ENCODE results near the gene SLC7A6. TPM values are rescaled to one million over a fixed set of nuclear protein-coding genes. Genes with fewer than 3 reads are reported as not detected.

The SLC7A6 gene
- total RNA-seq, 1 donor from 2014 or later = 20.8 TPM

GRCh38 chr16:68228652-68229051 is 35.7 kb upstream of the SLC7A6 start:
- TF ChIP-seq CTCF (IDR thresholded peaks at IDR 0.05; ENCODE audit: unreplicated experiment) = no peak
- DNase-seq (ENCODE audit: low spot score) = no peak
- Mint-ChIP-seq H3K4me3 (ENCODE audit: unreplicated experiment) (no peak overlapping the region), H3K27me3 (ENCODE audit: unreplicated experiment) (peaks cover 17% of the 10 kb centered on the region), H3K36me3 (ENCODE audit: low read depth, unreplicated experiment) (no peaks in the 10 kb centered on the region), H3K9me3 (ENCODE audit: unreplicated experiment) (no peaks in the 10 kb centered on the region), H3K4me1 (ENCODE audit: unreplicated experiment) (peaks cover 5% of the 10 kb centered on the region), H3K27ac (ENCODE audit: unreplicated experiment) (no peak overlapping the region)

- Mint-ChIP-seq H3K27ac (ENCODE audit: unreplicated experiment) (no peak overlapping the region), H3K27me3 (ENCODE audit: unreplicated experiment) (peaks cover 18% of the 10 kb centered on the region), H3K4me1 (ENCODE audit: unreplicated experiment) (peaks cover 6% of the 10 kb centered on the region), H3K36me3 (ENCODE audit: low read depth, unreplicated experiment) (no peaks in the 10 kb centered on the region), H3K9me3 (ENCODE audit: unreplicated experiment) (no peaks in the 10 kb centered on the region), H3K4me3 (ENCODE audit: unreplicated experiment) (no peak overlapping the region)
- DNase-seq (ENCODE audit: low spot score) = peak; percentile 57
- peak; percentile 79 for TF ChIP-seq CTCF (IDR thresholded peaks at IDR 0.05; ENCODE audit: unreplicated experiment)
These were observed 34.7 kb upstream of the SLC7A6 start for GRCh38 chr16:68229431-68230175.

- H3K4me3 Mint-ChIP-seq (ENCODE audit: unreplicated experiment) = no peak overlapping the region
- no peak for TF ChIP-seq CTCF (IDR thresholded peaks at IDR 0.05; ENCODE audit: unreplicated experiment)
- H3K27me3 Mint-ChIP-seq (ENCODE audit: unreplicated experiment) = peaks cover 21% of the 10 kb centered on the region
- no peak overlapping the region for H3K27ac Mint-ChIP-seq (ENCODE audit: unreplicated experiment)
- H3K36me3 Mint-ChIP-seq (ENCODE audit: low read depth, unreplicated experiment) = no peaks in the 10 kb centered on the region
- no peak for DNase-seq (ENCODE audit: low spot score)
- H3K9me3 Mint-ChIP-seq (ENCODE audit: unreplicated experiment) = no peaks in the 10 kb centered on the region
- H3K4me1 Mint-ChIP-seq (ENCODE audit: unreplicated experiment) = peaks cover 9% of the 10 kb centered on the region
These were observed 34.2 kb upstream of the SLC7A6 start for GRCh38 chr16:68230176-68230571.

GRCh38 chr16:68230956-68231355 is 33.4 kb upstream of the SLC7A6 start:
- no peak for TF ChIP-seq CTCF (IDR thresholded peaks at IDR 0.05; ENCODE audit: unreplicated experiment)
- Mint-ChIP-seq H3K27ac (ENCODE audit: unreplicated experiment) (no peak overlapping the region), H3K4me3 (ENCODE audit: unreplicated experiment) (no peak overlapping the region), H3K36me3 (ENCODE audit: low read depth, unreplicated experiment) (no peaks in the 10 kb centered on the region), H3K27me3 (ENCODE audit: unreplicated experiment) (peaks cover 21% of the 10 kb centered on the region), H3K9me3 (ENCODE audit: unreplicated experiment) (no peaks in the 10 kb centered on the region), H3K4me1 (ENCODE audit: unreplicated experiment) (peaks cover 9% of the 10 kb centered on the region)
- no peak for DNase-seq (ENCODE audit: low spot score)

GRCh38 chr16:68231384-68232136 is 32.8 kb upstream of the SLC7A6 start:
- TF ChIP-seq CTCF (IDR thresholded peaks at IDR 0.05; ENCODE audit: unreplicated experiment) = no peak
- DNase-seq (ENCODE audit: low spot score) = no peak
- peaks cover 13% of the 10 kb centered on the region for H3K4me1 Mint-ChIP-seq (ENCODE audit: unreplicated experiment)
- H3K36me3 Mint-ChIP-seq (ENCODE audit: low read depth, unreplicated experiment) = no peaks in the 10 kb centered on the region
- no peak overlapping the region for H3K4me3 Mint-ChIP-seq (ENCODE audit: unreplicated experiment)
- no peaks in the 10 kb centered on the region for H3K9me3 Mint-ChIP-seq (ENCODE audit: unreplicated experiment)
- H3K27me3 Mint-ChIP-seq (ENCODE audit: unreplicated experiment) = peaks cover 25% of the 10 kb centered on the region
- H3K27ac Mint-ChIP-seq (ENCODE audit: unreplicated experiment) = no peak overlapping the region
